HG02852 (cell line): ENCODE data around the gene ZDHHC14.

ENCODE experiments used
- ATAC-seq: cut with Tn5 transposase; IDR thresholded peaks from one replicate; pipeline ENCODE4 v1.9.1; 2021; ENCODE audit warnings: mild to moderate bottlenecking, moderate library complexity; ENCODE audit not compliant: unreplicated experiment

ZDHHC14 gene

GRCh38 chr6:157513004-157513603, 132.1 kb downstream of the ZDHHC14 start:
- ATAC-seq = no peak

GRCh38 chr6:157513619-157514485, 132.9 kb downstream of the ZDHHC14 start:
- no peak for ATAC-seq

GRCh38 chr6:157514659-157515496, 133.9 kb downstream of the ZDHHC14 start:
- ATAC-seq = no peak

GRCh38 chr6:157516319-157517026, 135.5 kb downstream of the ZDHHC14 start:
- no peak for ATAC-seq

GRCh38 chr6:157517601-157518359, 136.8 kb downstream of the ZDHHC14 start:
- no peak for ATAC-seq

GRCh38 chr6:157518397-157519250, 137.6 kb downstream of the ZDHHC14 start:
- no peak for ATAC-seq

GRCh38 chr6:157519255-157520116, 138.5 kb downstream of the ZDHHC14 start:
- ATAC-seq = no peak

GRCh38 chr6:157520117-157520406, 139.1 kb downstream of the ZDHHC14 start:
- no peak for ATAC-seq

- no peak for ATAC-seq
Measured at GRCh38 chr6:157520596-157521361, 139.8 kb downstream of the ZDHHC14 start.

GRCh38 chr6:157521362-157522335, 140.7 kb downstream of the ZDHHC14 start:
- ATAC-seq = no peak

- ATAC-seq = no peak
Measured at GRCh38 chr6:157522472-157522871, 141.5 kb downstream of the ZDHHC14 start.

- ATAC-seq = no peak
Measured at GRCh38 chr6:157524735-157525134, 143.7 kb downstream of the ZDHHC14 start.

- no peak for ATAC-seq
Measured at GRCh38 chr6:157525292-157525889, 144.4 kb downstream of the ZDHHC14 start.

- no peak for ATAC-seq
Measured at GRCh38 chr6:157525918-157526425, 145.0 kb downstream of the ZDHHC14 start.

- ATAC-seq = no peak
Measured at GRCh38 chr6:157527471-157527907, 146.5 kb downstream of the ZDHHC14 start.
